Right atrium auricular region (tissue), 2 donors: ENCODE results near the gene PAX5. TPM values are rescaled to one million over a fixed set of nuclear protein-coding genes. Genes with fewer than 3 reads are reported as not detected.

Experiments
- DNase-seq: peaks from one replicate; pipeline ENCODE4 v3.0.0-alpha.2; 2019; ENCODE audit warnings: low spot score
- H3K27ac ChIP-seq, 2 donors: fragments of 200-600 bp; sonication (generic); 1 replicate in 1 of 2; 2 replicates in 1 of 2; pipeline ENCODE4 v1.5.1; 2016 to 2019
- H3K27me3 ChIP-seq, 2 donors: fragments of 200-600 bp; sonication (generic); one replicate each; pipeline versions ENCODE4 v1.5.1 to v1.6.0; 2017 to 2019
- H3K36me3 ChIP-seq: fragments of 200-600 bp; sonication (generic); one replicate; pipeline ENCODE4 v1.5.1; 2016
- H3K4me1 ChIP-seq, 2 donors: fragments of 200-600 bp; sonication (generic); one replicate each; pipeline versions ENCODE4 v1.5.1 to v1.6.0; 2017 to 2019
- H3K4me3 ChIP-seq, 2 donors: fragments of 200-600 bp; sonication (generic); 1 replicate in 1 of 2; 2 replicates in 1 of 2; pipeline ENCODE4 v1.5.1; 2017 to 2019; ENCODE audit warnings: mild to moderate bottlenecking in 1 of 2, moderate library complexity in 1 of 2
- H3K9me3 ChIP-seq, 2 donors: fragments of 200-600 bp; sonication (generic); one replicate each; pipeline ENCODE4 v1.5.1; 2019
- CTCF ChIP-seq, 2 donors: fragments of 200-600 bp; sonication (generic); IDR thresholded peaks; one replicate each; pipeline ENCODE4 v1.5.1; 2019; ENCODE audit warnings: antibody characterized with exemption in 2 of 2
- total RNA-seq, 2 donors: library from RNA; depleted of rRNA; stranded (reverse); fragments of >200 nt; gene quantifications; one replicate each; pipeline ENCODE4 v1.1.0, GENCODE V29; 2016

Gene PAX5
- total RNA-seq, 2 donors from 2014 or later: 0.59 TPM; not detected in 1

GRCh38 chr9:36940500-36940853 is 93.6 kb downstream of the PAX5 start:
- H3K4me3 ChIP-seq: no peak overlapping the region
- H3K27me3 ChIP-seq: no peaks in the 10 kb centered on the region
- no peak for TF ChIP-seq CTCF (IDR thresholded peaks at IDR 0.05)
- H3K9me3 ChIP-seq: no peaks in the 10 kb centered on the region
- H3K36me3 ChIP-seq: no peaks in the 10 kb centered on the region
- DNase-seq: no peak
- H3K27ac ChIP-seq: no peak overlapping the region
- H3K4me1 ChIP-seq: no peaks in the 10 kb centered on the region

- Histone ChIP-seq H3K27me3 (no peaks in the 10 kb centered on the region), H3K27ac (no peak overlapping the region), H3K36me3 (no peaks in the 10 kb centered on the region), H3K4me1 (no peaks in the 10 kb centered on the region), H3K9me3 (no peaks in the 10 kb centered on the region), H3K4me3 (no peak overlapping the region)
- TF ChIP-seq CTCF (IDR thresholded peaks at IDR 0.05): no peak
- no peak for DNase-seq
These were observed 94.2 kb downstream of the PAX5 start for GRCh38 chr9:36939655-36940499.

- Histone ChIP-seq H3K36me3 (no peaks in the 10 kb centered on the region), H3K4me1 (no peaks in the 10 kb centered on the region), H3K9me3 (no peaks in the 10 kb centered on the region), H3K27ac (no peak overlapping the region), H3K4me3 (no peak overlapping the region), H3K27me3 (no peaks in the 10 kb centered on the region)
- no peak for DNase-seq
- no peak for TF ChIP-seq CTCF (IDR thresholded peaks at IDR 0.05)
These were observed 94.9 kb downstream of the PAX5 start for GRCh38 chr9:36939214-36939613.

- Histone ChIP-seq H3K4me1 (no peaks in the 10 kb centered on the region), H3K36me3 (no peaks in the 10 kb centered on the region), H3K9me3 (no peaks in the 10 kb centered on the region), H3K27me3 (no peaks in the 10 kb centered on the region), H3K4me3 (no peak overlapping the region), H3K27ac (no peak overlapping the region)
- TF ChIP-seq CTCF (IDR thresholded peaks at IDR 0.05): no peak
- no peak for DNase-seq
These were observed 95.5 kb downstream of the PAX5 start for GRCh38 chr9:36938617-36939016.

GRCh38 chr9:36937951-36938350 is 96.1 kb downstream of the PAX5 start:
- no peaks in the 10 kb centered on the region for H3K27me3 ChIP-seq
- H3K4me1 ChIP-seq: no peaks in the 10 kb centered on the region
- no peaks in the 10 kb centered on the region for H3K9me3 ChIP-seq
- no peaks in the 10 kb centered on the region for H3K36me3 ChIP-seq
- TF ChIP-seq CTCF (IDR thresholded peaks at IDR 0.05): no peak
- DNase-seq: no peak
- H3K27ac ChIP-seq: no peak overlapping the region
- no peak overlapping the region for H3K4me3 ChIP-seq

GRCh38 chr9:36937346-36937745 is 96.7 kb downstream of the PAX5 start:
- Histone ChIP-seq H3K9me3 (peaks cover 0 to 2% of the 10 kb centered on the region in 2 donors), H3K4me1 (no peaks in the 10 kb centered on the region), H3K27ac (no peak overlapping the region), H3K27me3 (no peaks in the 10 kb centered on the region), H3K36me3 (no peaks in the 10 kb centered on the region), H3K4me3 (no peak overlapping the region)
- no peak for TF ChIP-seq CTCF (IDR thresholded peaks at IDR 0.05)
- DNase-seq: no peak
